Measurements from ENCODE around the gene SLC6A17. TPM values are rescaled to one million over a fixed set of nuclear protein-coding genes. Genes with fewer than 3 reads are reported as not detected.

SLC6A17 gene
- total RNA-seq, 1 experiment from 2014 or later = not detected

- no peaks in the 10 kb centered on the region for H3K36me3 ChIP-seq
- H3K27ac ChIP-seq = no peak overlapping the region
- H3K4me1 ChIP-seq = peaks cover 25% of the 10 kb centered on the region
- no peak for DNase-seq
- H3K9me3 ChIP-seq (replicated peaks) = no peaks in the 10 kb centered on the region
- H3K4me3 ChIP-seq = no peak overlapping the region
- H3K27me3 ChIP-seq = no peaks in the 10 kb centered on the region
Measured at GRCh38 chr1:110237386-110238152, 87.3 kb downstream of the SLC6A17 start.

- DNase-seq = peak; percentile 35 to 62
- Histone ChIP-seq H3K27me3 (no peaks in the 10 kb centered on the region), H3K9me3 (replicated peaks) (no peaks in the 10 kb centered on the region), H3K27ac (no peak overlapping the region), H3K36me3 (no peaks in the 10 kb centered on the region), H3K4me3 (no peak overlapping the region), H3K4me1 (peaks cover 43% of the 10 kb centered on the region)
Measured at GRCh38 chr1:110239441-110240430, 89.4 kb downstream of the SLC6A17 start.

- H3K27ac ChIP-seq = no peak overlapping the region
- H3K4me3 ChIP-seq = no peak overlapping the region
- H3K27me3 ChIP-seq = 0 out of 2 replicates have a peak, but pooled peaks cover 1% of the 10 kb centered on the region
- peaks cover 44% of the 10 kb centered on the region for H3K4me1 ChIP-seq
- H3K9me3 ChIP-seq (replicated peaks) = no peaks in the 10 kb centered on the region
- no peaks in the 10 kb centered on the region for H3K36me3 ChIP-seq
- peak; percentile 41 to 66 for DNase-seq
Measured at GRCh38 chr1:110240476-110241210, 90.3 kb downstream of the SLC6A17 start.

- H3K4me3 ChIP-seq = no peak overlapping the region
- H3K27ac ChIP-seq = no peak overlapping the region
- DNase-seq = no peak
- H3K27me3 ChIP-seq = 0 out of 2 replicates have a peak, but pooled peaks cover 3% of the 10 kb centered on the region
- peaks cover 44% of the 10 kb centered on the region for H3K4me1 ChIP-seq
- H3K9me3 ChIP-seq (replicated peaks) = no peaks in the 10 kb centered on the region
- H3K36me3 ChIP-seq = no peaks in the 10 kb centered on the region
Measured at GRCh38 chr1:110241516-110241915, 91.2 kb downstream of the SLC6A17 start.

- H3K4me3 ChIP-seq = no peak overlapping the region
- DNase-seq = no peak
- peaks cover 44% of the 10 kb centered on the region for H3K4me1 ChIP-seq
- H3K27ac ChIP-seq = no peak overlapping the region
- H3K36me3 ChIP-seq = no peaks in the 10 kb centered on the region
- no peaks in the 10 kb centered on the region for H3K9me3 ChIP-seq (replicated peaks)
- 0 out of 2 replicates have a peak, but pooled peaks cover 3% of the 10 kb centered on the region for H3K27me3 ChIP-seq
Measured at GRCh38 chr1:110242062-110242461, 91.8 kb downstream of the SLC6A17 start.

GRCh38 chr1:110242731-110243130, 92.4 kb downstream of the SLC6A17 start:
- H3K27ac ChIP-seq = no peak overlapping the region
- H3K4me1 ChIP-seq = peaks cover 46% of the 10 kb centered on the region
- H3K9me3 ChIP-seq (replicated peaks) = no peaks in the 10 kb centered on the region
- peaks cover 3% of the 10 kb centered on the region; the same call in 1 of the 2 replicates for H3K27me3 ChIP-seq
- H3K4me3 ChIP-seq = no peak overlapping the region
- no peak for DNase-seq
- H3K36me3 ChIP-seq = no peaks in the 10 kb centered on the region

- Histone ChIP-seq H3K9me3 (replicated peaks) (no peaks in the 10 kb centered on the region), H3K27ac (peak overlapping the region; percentile 68), H3K27me3 (peaks cover 3% of the 10 kb centered on the region; the same call in 1 of the 2 replicates), H3K36me3 (no peaks in the 10 kb centered on the region), H3K4me3 (no peak overlapping the region), H3K4me1 (peaks cover 50% of the 10 kb centered on the region)
- DNase-seq = no peak
Measured at GRCh38 chr1:110243146-110243545, 92.9 kb downstream of the SLC6A17 start.

- Histone ChIP-seq H3K36me3 (no peaks in the 10 kb centered on the region), H3K27me3 (peaks cover 3% of the 10 kb centered on the region; the same call in 1 of the 2 replicates), H3K27ac (peak overlapping the region; percentile 68), H3K9me3 (replicated peaks) (no peaks in the 10 kb centered on the region), H3K4me3 (no peak overlapping the region), H3K4me1 (peaks cover 54% of the 10 kb centered on the region)
- DNase-seq = peak; percentile 80 to 85
Measured at GRCh38 chr1:110243574-110243973, 93.3 kb downstream of the SLC6A17 start.

- H3K27me3 ChIP-seq = peaks cover 3% of the 10 kb centered on the region; the same call in 1 of the 2 replicates
- H3K4me3 ChIP-seq = no peak overlapping the region
- peaks cover 41% of the 10 kb centered on the region for H3K4me1 ChIP-seq
- H3K27ac ChIP-seq = no peak overlapping the region
- no peaks in the 10 kb centered on the region for H3K36me3 ChIP-seq
- H3K9me3 ChIP-seq (replicated peaks) = no peaks in the 10 kb centered on the region
- no peak for DNase-seq
Measured at GRCh38 chr1:110245876-110246620, 95.8 kb downstream of the SLC6A17 start.

- H3K27ac ChIP-seq = no peak overlapping the region
Measured at GRCh38 chr1:110248746-110249145, 98.5 kb downstream of the SLC6A17 start.

GRCh38 chr1:110249256-110249655, 99.0 kb downstream of the SLC6A17 start:
- H3K27ac ChIP-seq = no peak overlapping the region
- H3K36me3 ChIP-seq = no peaks in the 10 kb centered on the region
- peaks cover 9% of the 10 kb centered on the region; the same call in 1 of the 2 replicates for H3K27me3 ChIP-seq
- peaks cover 24% of the 10 kb centered on the region for H3K4me1 ChIP-seq
- H3K4me3 ChIP-seq = no peak overlapping the region
- no peaks in the 10 kb centered on the region for H3K9me3 ChIP-seq (replicated peaks)
- DNase-seq = no peak

More at GRCh38 chr1:110248746-110249145, 98.5 kb downstream of the SLC6A17 start:
- no peak overlapping the region for H3K4me3 ChIP-seq
- no peaks in the 10 kb centered on the region for H3K9me3 ChIP-seq (replicated peaks)
- H3K36me3 ChIP-seq = no peaks in the 10 kb centered on the region
- peaks cover 9% of the 10 kb centered on the region; the same call in 1 of the 2 replicates for H3K27me3 ChIP-seq
- H3K4me1 ChIP-seq = peaks cover 28% of the 10 kb centered on the region
- peak; percentile 54 to 77 for DNase-seq

- no peak for DNase-seq
- Histone ChIP-seq H3K27me3 (peaks cover 9% of the 10 kb centered on the region; the same call in 1 of the 2 replicates), H3K4me3 (no peak overlapping the region), H3K9me3 (replicated peaks) (no peaks in the 10 kb centered on the region), H3K27ac (no peak overlapping the region), H3K36me3 (no peaks in the 10 kb centered on the region), H3K4me1 (peaks cover 18% of the 10 kb centered on the region)
Measured at GRCh38 chr1:110250008-110250407, 99.7 kb downstream of the SLC6A17 start.

- Histone ChIP-seq H3K4me1 (peaks cover 18% of the 10 kb centered on the region), H3K27ac (no peak overlapping the region), H3K9me3 (replicated peaks) (no peaks in the 10 kb centered on the region), H3K27me3 (peaks cover 6% of the 10 kb centered on the region; the same call in 1 of the 2 replicates), H3K4me3 (no peak overlapping the region), H3K36me3 (no peaks in the 10 kb centered on the region)
- no peak for DNase-seq
Measured at GRCh38 chr1:110250749-110251148, 100.5 kb downstream of the SLC6A17 start.

Measured in SJCRH30 (cell line).